ENCODE measurements around the gene MX2.

DNA sequence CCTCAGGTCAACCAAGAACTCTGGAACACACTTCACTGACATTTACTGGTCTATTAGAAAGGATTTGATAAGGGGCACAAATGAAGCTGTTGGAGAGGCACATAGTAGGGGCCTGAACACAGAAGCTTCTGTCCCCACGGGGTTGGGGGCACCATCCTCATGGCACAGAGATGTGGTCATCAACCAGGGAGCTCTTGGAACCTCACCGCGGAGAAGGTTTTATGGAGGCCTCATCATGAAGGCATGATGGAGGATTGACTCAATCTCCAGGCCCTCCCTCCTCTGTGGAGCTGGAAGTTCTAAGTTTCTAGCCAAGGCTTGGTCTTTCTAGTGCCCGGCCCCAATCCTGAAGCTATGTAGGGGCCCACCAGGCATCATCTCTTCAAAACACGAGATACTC lies 87.8 kb downstream of the MX2 start:
- no peak for TF ChIP-seq CTCF (conservative IDR thresholded peaks at IDR 0.05; ENCODE audit: low read depth, low read length)
- TF ChIP-seq EZH2 (IDR thresholded peaks at IDR 0.05; ENCODE audit: low read length, unreplicated experiment): no peak
- TF ChIP-seq EZH2phosphoT487 (IDR thresholded peaks at IDR 0.05; ENCODE audit: borderline replicate concordance, low read length): no peak
